ENCODE measurements around the gene TNRC6B. TPM values are rescaled to one million over a fixed set of nuclear protein-coding genes. Genes with fewer than 3 reads are reported as not detected.
A peak's percentile ranks its signal among the peaks of the same experiment; 100 is the strongest.

The TNRC6B gene
- total RNA-seq, 1 donor from 2014 or later = 51.2 TPM

DNA sequence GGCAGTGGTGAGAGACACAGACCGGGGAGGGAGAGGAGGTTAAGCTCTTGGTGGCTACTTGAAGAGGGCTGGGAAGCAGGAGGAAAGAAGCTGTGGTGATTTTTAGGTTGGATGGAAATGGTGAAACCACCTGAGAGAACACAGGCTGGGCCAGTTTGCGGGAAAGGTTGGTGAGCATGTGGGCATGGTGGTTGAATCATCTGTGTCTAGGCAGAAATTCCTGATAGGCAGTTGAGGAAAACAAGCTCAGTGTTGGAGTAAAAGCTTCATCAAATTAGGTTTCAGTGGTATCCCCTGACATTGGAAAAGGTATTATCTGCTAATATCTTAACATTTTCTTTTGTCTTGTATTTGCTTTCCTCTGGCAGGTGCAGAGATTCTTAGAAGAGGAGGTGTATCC lies 188.3 kb downstream of the TNRC6B start:
- no peak overlapping the region for H2AFZ ChIP-seq (ENCODE audit: low read depth, low read length)
- no peak for DNase-seq (ENCODE audit: low read depth)

DNA sequence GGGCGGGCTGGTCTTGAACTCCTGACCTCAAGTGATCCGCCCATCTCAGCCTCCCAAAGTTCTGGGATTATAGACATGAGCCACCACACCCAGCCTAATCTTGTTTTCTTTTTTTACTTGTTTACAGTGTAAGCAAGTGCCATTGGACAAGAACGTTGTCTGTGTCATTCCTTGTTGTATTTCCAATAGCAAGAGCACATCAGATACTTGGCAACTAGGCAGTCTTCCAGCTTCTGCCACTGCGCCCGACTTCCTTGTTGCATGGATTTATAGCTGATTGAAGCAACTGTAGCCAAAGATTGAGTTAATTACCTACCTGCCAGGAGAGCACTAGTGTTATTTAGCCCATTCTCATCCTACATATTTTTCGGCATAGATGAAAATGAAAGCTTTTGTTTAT lies 189.6 kb downstream of the TNRC6B start:
- Mint-ChIP-seq H3K27me3 (ENCODE audit: low read depth, unreplicated experiment) (no peaks in the 10 kb centered on the region), H3K36me3 (ENCODE audit: low read depth, unreplicated experiment) (peaks cover 30% of the 10 kb centered on the region), H3K27ac (ENCODE audit: unreplicated experiment) (no peak overlapping the region), H3K9me3 (ENCODE audit: unreplicated experiment) (no peaks in the 10 kb centered on the region), H3K4me3 (ENCODE audit: unreplicated experiment) (no peak overlapping the region), H3K4me1 (ENCODE audit: low read depth, unreplicated experiment) (peaks cover 24% of the 10 kb centered on the region)
- no peak for TF ChIP-seq EZH2 (IDR thresholded peaks at IDR 0.05; ENCODE audit: insufficient read depth, low read length)
- TF ChIP-seq, protein P1, sequence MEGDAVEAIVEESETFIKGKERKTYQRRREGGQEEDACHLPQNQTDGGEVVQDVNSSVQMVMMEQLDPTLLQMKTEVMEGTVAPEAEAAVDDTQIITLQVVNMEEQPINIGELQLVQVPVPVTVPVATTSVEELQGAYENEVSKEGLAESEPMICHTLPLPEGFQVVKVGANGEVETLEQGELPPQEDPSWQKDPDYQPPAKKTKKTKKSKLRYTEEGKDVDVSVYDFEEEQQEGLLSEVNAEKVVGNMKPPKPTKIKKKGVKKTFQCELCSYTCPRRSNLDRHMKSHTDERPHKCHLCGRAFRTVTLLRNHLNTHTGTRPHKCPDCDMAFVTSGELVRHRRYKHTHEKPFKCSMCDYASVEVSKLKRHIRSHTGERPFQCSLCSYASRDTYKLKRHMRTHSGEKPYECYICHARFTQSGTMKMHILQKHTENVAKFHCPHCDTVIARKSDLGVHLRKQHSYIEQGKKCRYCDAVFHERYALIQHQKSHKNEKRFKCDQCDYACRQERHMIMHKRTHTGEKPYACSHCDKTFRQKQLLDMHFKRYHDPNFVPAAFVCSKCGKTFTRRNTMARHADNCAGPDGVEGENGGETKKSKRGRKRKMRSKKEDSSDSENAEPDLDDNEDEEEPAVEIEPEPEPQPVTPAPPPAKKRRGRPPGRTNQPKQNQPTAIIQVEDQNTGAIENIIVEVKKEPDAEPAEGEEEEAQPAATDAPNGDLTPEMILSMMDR (IDR thresholded peaks at IDR 0.05; ENCODE audit: insufficient read depth, low read depth, low read length) = no peak
- no peak for DNase-seq (ENCODE audit: low read depth)
- Histone ChIP-seq H3K79me2 (ENCODE audit: insufficient read depth, low read length) (peaks cover 17% of the 10 kb centered on the region), H3K4me1 (ENCODE audit: insufficient read depth, low read length) (peaks cover 6% of the 10 kb centered on the region), H3K4me2 (ENCODE audit: low read length) (no peak overlapping the region), H3K9ac (ENCODE audit: low read length) (no peak overlapping the region), H3K36me3 (ENCODE audit: insufficient read depth, low read length) (peaks cover 37% of the 10 kb centered on the region), H3K9me3 (ENCODE audit: insufficient read depth, low read depth, low read length) (no peaks in the 10 kb centered on the region), H3K27me3 (ENCODE audit: insufficient read depth, low read length) (no peaks in the 10 kb centered on the region), H3K27ac (ENCODE audit: low read depth, low read length) (no peak overlapping the region), H4K20me1 (ENCODE audit: insufficient read depth, low read length) (peaks cover 1% of the 10 kb centered on the region), H2AFZ (ENCODE audit: low read depth, low read length) (no peak overlapping the region), H3K4me3 (ENCODE audit: insufficient read depth, low read depth, low read length) (no peak overlapping the region)
- no peak for FAIRE-seq

More for the DNA sequence above, 188.3 kb downstream of the TNRC6B start:
- no peaks in the 10 kb centered on the region for H3K9me3 ChIP-seq (ENCODE audit: insufficient read depth, low read depth, low read length)
- H3K4me1 Mint-ChIP-seq (ENCODE audit: low read depth, unreplicated experiment) = peaks cover 25% of the 10 kb centered on the region
- H4K20me1 ChIP-seq (ENCODE audit: insufficient read depth, low read length) = no peaks in the 10 kb centered on the region
- peak overlapping the region; percentile 51 for H3K27ac Mint-ChIP-seq (ENCODE audit: unreplicated experiment)
- no peak for TF ChIP-seq EZH2 (IDR thresholded peaks at IDR 0.05; ENCODE audit: insufficient read depth, low read length)
- TF ChIP-seq, protein P1 (IDR thresholded peaks at IDR 0.05; ENCODE audit: insufficient read depth, low read depth, low read length) = no peak
- no peak overlapping the region for H3K4me2 ChIP-seq (ENCODE audit: low read length)
- H3K4me3 ChIP-seq (ENCODE audit: insufficient read depth, low read depth, low read length) = no peak overlapping the region
- H3K36me3 Mint-ChIP-seq (ENCODE audit: low read depth, unreplicated experiment) = peaks cover 35% of the 10 kb centered on the region
- peaks cover 50% of the 10 kb centered on the region for H3K36me3 ChIP-seq (ENCODE audit: insufficient read depth, low read length)
- H3K9me3 Mint-ChIP-seq (ENCODE audit: unreplicated experiment) = no peaks in the 10 kb centered on the region
- H3K9ac ChIP-seq (ENCODE audit: low read length) = no peak overlapping the region
- H3K27me3 ChIP-seq (ENCODE audit: insufficient read depth, low read length) = no peaks in the 10 kb centered on the region
- H3K4me1 ChIP-seq (ENCODE audit: insufficient read depth, low read length) = no peaks in the 10 kb centered on the region
- peaks cover 6% of the 10 kb centered on the region for H3K79me2 ChIP-seq (ENCODE audit: insufficient read depth, low read length)
- H3K4me3 Mint-ChIP-seq (ENCODE audit: unreplicated experiment) = no peak overlapping the region
- H3K27me3 Mint-ChIP-seq (ENCODE audit: low read depth, unreplicated experiment) = no peaks in the 10 kb centered on the region
- H3K27ac ChIP-seq (ENCODE audit: low read depth, low read length) = no peak overlapping the region
- FAIRE-seq = no peak

DNA sequence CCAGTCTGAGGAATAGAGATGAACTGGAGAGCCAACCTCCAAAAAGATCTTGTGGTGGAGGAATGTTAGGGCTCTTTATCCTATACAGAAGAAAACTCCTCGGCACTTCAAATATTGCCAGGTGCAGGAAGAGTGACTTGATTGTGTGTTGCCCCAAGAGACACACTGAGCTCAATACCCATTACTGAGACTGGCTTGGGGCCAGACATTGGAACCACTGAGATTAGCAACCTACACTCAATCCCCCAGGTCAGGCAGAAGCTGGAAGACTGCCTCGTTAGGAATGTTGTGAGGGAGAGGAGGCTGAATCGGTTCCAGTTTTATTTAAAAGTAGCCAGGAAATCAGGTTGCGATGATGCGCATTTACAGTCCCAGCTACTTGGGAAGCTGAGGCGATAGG lies 190.3 kb downstream of the TNRC6B start:
- Histone ChIP-seq H2AFZ (ENCODE audit: low read depth, low read length) (no peak overlapping the region), H3K36me3 (ENCODE audit: insufficient read depth, low read length) (peaks cover 33% of the 10 kb centered on the region), H3K79me2 (ENCODE audit: insufficient read depth, low read length) (peaks cover 17% of the 10 kb centered on the region), H3K9me3 (ENCODE audit: insufficient read depth, low read depth, low read length) (no peaks in the 10 kb centered on the region), H3K4me2 (ENCODE audit: low read length) (no peak overlapping the region), H4K20me1 (ENCODE audit: insufficient read depth, low read length) (peaks cover 8% of the 10 kb centered on the region), H3K27ac (ENCODE audit: low read depth, low read length) (no peak overlapping the region), H3K9ac (ENCODE audit: low read length) (no peak overlapping the region), H3K4me3 (ENCODE audit: insufficient read depth, low read depth, low read length) (no peak overlapping the region), H3K27me3 (ENCODE audit: insufficient read depth, low read length) (no peaks in the 10 kb centered on the region), H3K4me1 (ENCODE audit: insufficient read depth, low read length) (peaks cover 6% of the 10 kb centered on the region)
- Mint-ChIP-seq H3K27ac (ENCODE audit: unreplicated experiment) (no peak overlapping the region), H3K27me3 (ENCODE audit: low read depth, unreplicated experiment) (no peaks in the 10 kb centered on the region), H3K36me3 (ENCODE audit: low read depth, unreplicated experiment) (peaks cover 24% of the 10 kb centered on the region), H3K9me3 (ENCODE audit: unreplicated experiment) (no peaks in the 10 kb centered on the region), H3K4me3 (ENCODE audit: unreplicated experiment) (peak overlapping the region; percentile 24), H3K4me1 (ENCODE audit: low read depth, unreplicated experiment) (peaks cover 22% of the 10 kb centered on the region)
- DNase-seq (ENCODE audit: low read depth) = no peak
- no peak for TF ChIP-seq EZH2 (IDR thresholded peaks at IDR 0.05; ENCODE audit: insufficient read depth, low read length)
- TF ChIP-seq, protein P1 (IDR thresholded peaks at IDR 0.05; ENCODE audit: insufficient read depth, low read depth, low read length) = no peak
- no peak for FAIRE-seq

Measured in astrocyte (in vitro differentiated cells and primary cell).